ENCODE measurements around the gene DGKB. TPM values are rescaled to one million over a fixed set of nuclear protein-coding genes. Genes with fewer than 3 reads are reported as not detected.

Gene DGKB
- total RNA-seq, 4 donors from 2014 or later, result 0.07 to 0.95 (median 0.34) TPM

GRCh38 chr7:14905764-14906163, 3.2 kb upstream of the DGKB start:
- intact Hi-C loops (cut with DNase I; ENCODE audit: low total_unique reads) (no loop called here), in situ Hi-C loops (cut with MboI; ENCODE audit: low sequenced_read_pairs in 4 of 4) (no loop called here)
- no peaks in the 10 kb centered on the region for H3K9me3 ChIP-seq
- no peaks in the 10 kb centered on the region for H3K27me3 ChIP-seq
- no peaks in the 10 kb centered on the region for H3K36me3 ChIP-seq
- no peak overlapping the region for H3K4me3 ChIP-seq
- peaks cover 4 to 7% of the 10 kb centered on the region in 2 donors for H3K4me1 ChIP-seq
- H3K27ac ChIP-seq, result no peak overlapping the region
- ATAC-seq, result no peak
- no peak for DNase-seq
- TF ChIP-seq POLR2A (IDR thresholded peaks at IDR 0.05), result no peak
- TF ChIP-seq, protein P1, sequence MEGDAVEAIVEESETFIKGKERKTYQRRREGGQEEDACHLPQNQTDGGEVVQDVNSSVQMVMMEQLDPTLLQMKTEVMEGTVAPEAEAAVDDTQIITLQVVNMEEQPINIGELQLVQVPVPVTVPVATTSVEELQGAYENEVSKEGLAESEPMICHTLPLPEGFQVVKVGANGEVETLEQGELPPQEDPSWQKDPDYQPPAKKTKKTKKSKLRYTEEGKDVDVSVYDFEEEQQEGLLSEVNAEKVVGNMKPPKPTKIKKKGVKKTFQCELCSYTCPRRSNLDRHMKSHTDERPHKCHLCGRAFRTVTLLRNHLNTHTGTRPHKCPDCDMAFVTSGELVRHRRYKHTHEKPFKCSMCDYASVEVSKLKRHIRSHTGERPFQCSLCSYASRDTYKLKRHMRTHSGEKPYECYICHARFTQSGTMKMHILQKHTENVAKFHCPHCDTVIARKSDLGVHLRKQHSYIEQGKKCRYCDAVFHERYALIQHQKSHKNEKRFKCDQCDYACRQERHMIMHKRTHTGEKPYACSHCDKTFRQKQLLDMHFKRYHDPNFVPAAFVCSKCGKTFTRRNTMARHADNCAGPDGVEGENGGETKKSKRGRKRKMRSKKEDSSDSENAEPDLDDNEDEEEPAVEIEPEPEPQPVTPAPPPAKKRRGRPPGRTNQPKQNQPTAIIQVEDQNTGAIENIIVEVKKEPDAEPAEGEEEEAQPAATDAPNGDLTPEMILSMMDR (IDR thresholded peaks at IDR 0.05 in 4 of 5, conservative IDR thresholded peaks at IDR 0.05 in 1 of 5), result no peak

- H3K27ac ChIP-seq, result no peak overlapping the region
- H3K27me3 ChIP-seq, result no peaks in the 10 kb centered on the region
- DNase-seq (no peak), ATAC-seq (no peak)
- in situ Hi-C loops (cut with MboI; ENCODE audit: low sequenced_read_pairs in 4 of 4), result no loop called here
- intact Hi-C loops (cut with DNase I; ENCODE audit: low total_unique reads), result no loop called here
- TF ChIP-seq POLR2A (IDR thresholded peaks at IDR 0.05), result no peak
- TF ChIP-seq, protein P1 (IDR thresholded peaks at IDR 0.05 in 4 of 5, conservative IDR thresholded peaks at IDR 0.05 in 1 of 5), result no peak
- no peak overlapping the region for H3K4me3 ChIP-seq
- H3K36me3 ChIP-seq, result no peaks in the 10 kb centered on the region
- H3K4me1 ChIP-seq, result peaks cover 4 to 7% of the 10 kb centered on the region in 2 donors
- H3K9me3 ChIP-seq, result no peaks in the 10 kb centered on the region
Observed at GRCh38 chr7:14900051-14900450, 2.5 kb downstream of the DGKB start.

- Histone ChIP-seq H3K4me1 (peaks cover 4 to 7% of the 10 kb centered on the region in 2 donors), H3K36me3 (no peaks in the 10 kb centered on the region), H3K4me3 (no peak overlapping the region), H3K27ac (no peak overlapping the region), H3K9me3 (no peaks in the 10 kb centered on the region), H3K27me3 (no peaks in the 10 kb centered on the region)
- ATAC-seq, result no peak
- in situ Hi-C loops (cut with MboI; ENCODE audit: low sequenced_read_pairs in 4 of 4) (no loop called here), intact Hi-C loops (cut with DNase I; ENCODE audit: low total_unique reads) (no loop called here)
- no peak for DNase-seq
- TF ChIP-seq POLR2A (IDR thresholded peaks at IDR 0.05), result no peak
Observed at GRCh38 chr7:14899030-14899429, 3.5 kb downstream of the DGKB start.

- no peaks in the 10 kb centered on the region for H3K4me1 ChIP-seq
- intact Hi-C loops (cut with DNase I; ENCODE audit: low total_unique reads), result no loop called here
- H3K27me3 ChIP-seq, result no peaks in the 10 kb centered on the region
- no peak for DNase-seq
- no peaks in the 10 kb centered on the region for H3K36me3 ChIP-seq
- no peak overlapping the region for H3K4me3 ChIP-seq
- in situ Hi-C loops (cut with MboI; ENCODE audit: low sequenced_read_pairs in 4 of 4), result no loop called here
- no peak for TF ChIP-seq POLR2A (IDR thresholded peaks at IDR 0.05)
- TF ChIP-seq, protein P1 (IDR thresholded peaks at IDR 0.05 in 4 of 5, conservative IDR thresholded peaks at IDR 0.05 in 1 of 5), result no peak
- H3K9me3 ChIP-seq, result no peaks in the 10 kb centered on the region
- no peak overlapping the region for H3K27ac ChIP-seq
- ATAC-seq, result no peak
Observed at GRCh38 chr7:14896461-14896860, 6.1 kb downstream of the DGKB start.

GRCh38 chr7:14894826-14895225, 7.7 kb downstream of the DGKB start:
- no peaks in the 10 kb centered on the region for H3K9me3 ChIP-seq
- no peak overlapping the region for H3K27ac ChIP-seq
- intact Hi-C loops (cut with DNase I; ENCODE audit: low total_unique reads) (no loop called here), in situ Hi-C loops (cut with MboI; ENCODE audit: low sequenced_read_pairs in 4 of 4) (no loop called here)
- no peaks in the 10 kb centered on the region for H3K36me3 ChIP-seq
- no peaks in the 10 kb centered on the region for H3K4me1 ChIP-seq
- no peak for TF ChIP-seq POLR2A (IDR thresholded peaks at IDR 0.05)
- H3K27me3 ChIP-seq, result no peaks in the 10 kb centered on the region
- DNase-seq (no peak), ATAC-seq (no peak)
- no peak overlapping the region for H3K4me3 ChIP-seq

GRCh38 chr7:14892961-14893360, 9.6 kb downstream of the DGKB start:
- H3K4me3 ChIP-seq, result no peak overlapping the region
- intact Hi-C loops (cut with DNase I; ENCODE audit: low total_unique reads) (no loop called here), in situ Hi-C loops (cut with MboI; ENCODE audit: low sequenced_read_pairs in 4 of 4) (no loop called here)
- TF ChIP-seq, protein P1 (IDR thresholded peaks at IDR 0.05 in 4 of 5, conservative IDR thresholded peaks at IDR 0.05 in 1 of 5), result no peak
- no peak for TF ChIP-seq POLR2A (IDR thresholded peaks at IDR 0.05)
- H3K27me3 ChIP-seq, result no peaks in the 10 kb centered on the region
- H3K4me1 ChIP-seq, result peaks cover 9 to 11% of the 10 kb centered on the region in 2 donors
- H3K27ac ChIP-seq, result no peak overlapping the region
- no peaks in the 10 kb centered on the region for H3K9me3 ChIP-seq
- ATAC-seq, result no peak
- DNase-seq, result no peak
- no peaks in the 10 kb centered on the region for H3K36me3 ChIP-seq
